HepG2 (cell line): Measurements from ENCODE around the gene FALEC. TPM values are rescaled to one million over a fixed set of nuclear protein-coding genes. Genes with fewer than 3 reads are reported as not detected.

Experiments used
- BRD4 ChIP-seq: sonication (generic); formaldehyde crosslinking; IDR thresholded peaks from 2 replicates; pipeline ENCODE4 v1.4.0; 2020; ENCODE audit warnings: missing genetic modification reagents
- CREM ChIP-seq, 2 experiments: sonication (generic) in 1 of 2; formaldehyde crosslinking in 1 of 2; IDR thresholded peaks; 2 replicates each; pipeline versions ENCODE4 v1.4.0 to v1.6.1; 2016 to 2020; ENCODE audit warnings: antibody characterized with exemption in 1 of 2, mild to moderate bottlenecking in 1 of 2, missing genetic modification reagents in 1 of 2
- FOXO4 ChIP-seq: sonication (generic); formaldehyde crosslinking; conservative IDR thresholded peaks from 2 replicates; pipeline ENCODE4 v1.8.1; 2023; ENCODE audit warnings: missing genetic modification reagents
- GABPA ChIP-seq, 2 experiments: IDR thresholded peaks; 2 replicates each; pipeline ENCODE4 v1.6.1; 2011 to 2016; ENCODE audit warnings: low read depth in 2 of 2, low read length in 1 of 2, missing biosample characterization in 1 of 2, missing genetic modification characterization in 1 of 2
- GPN1 ChIP-seq: sonication (generic); formaldehyde crosslinking; IDR thresholded peaks from 2 replicates; pipeline ENCODE4 v1.5.1; 2020; ENCODE audit warnings: missing genetic modification reagents, borderline replicate concordance
- HNF1A ChIP-seq, 2 experiments: sonication (generic) in 1 of 2; formaldehyde crosslinking in 1 of 2; IDR thresholded peaks; 2 replicates each; pipeline versions ENCODE4 v1.4.0 to v1.6.1; 2016 to 2020; ENCODE audit warnings: borderline replicate concordance in 1 of 2, low read depth in 1 of 2, mild to moderate bottlenecking in 1 of 2, missing genetic modification reagents in 1 of 2
- HNF4G ChIP-seq, 2 experiments: sonication (generic) in 1 of 2; formaldehyde crosslinking in 1 of 2; IDR thresholded peaks; 2 replicates each; pipeline versions ENCODE4 v1.4.0 to v1.6.1; 2011 to 2020; ENCODE audit warnings: borderline replicate concordance in 2 of 2, low read depth in 2 of 2, mild to moderate bottlenecking in 2 of 2, low read length in 1 of 2, missing genetic modification reagents in 1 of 2, moderate library complexity in 1 of 2
- JUN ChIP-seq: sonication (generic); formaldehyde crosslinking; IDR thresholded peaks from 2 replicates; pipeline ENCODE4 v1.4.0; 2020; ENCODE audit warnings: mild to moderate bottlenecking, missing genetic modification reagents
- PATZ1 ChIP-seq: sonication (generic); formaldehyde crosslinking; IDR thresholded peaks from 2 replicates; pipeline ENCODE4 v1.4.0; 2020; ENCODE audit warnings: missing genetic modification reagents
- ZBTB38 ChIP-seq: sonication (generic); formaldehyde crosslinking; IDR thresholded peaks from 2 replicates; pipeline ENCODE4 v1.5.1; 2020; ENCODE audit warnings: mild to moderate bottlenecking, missing genetic modification reagents
- ZNF329 ChIP-seq: sonication (generic); formaldehyde crosslinking; IDR thresholded peaks from 2 replicates; pipeline ENCODE4 v1.9.0; 2021; ENCODE audit warnings: low read depth, mild to moderate bottlenecking, missing genetic modification reagents
- ZNF609 ChIP-seq: sonication (generic); formaldehyde crosslinking; IDR thresholded peaks from 2 replicates; pipeline ENCODE4 v1.4.0; 2020; ENCODE audit warnings: mild to moderate bottlenecking, missing genetic modification reagents, borderline replicate concordance
- ZNF761 ChIP-seq: sonication (generic); formaldehyde crosslinking; conservative IDR thresholded peaks from 2 replicates; pipeline ENCODE4 v1.4.0; 2020; ENCODE audit warnings: mild to moderate bottlenecking, missing genetic modification reagents
- polyA plus RNA-seq, 8 experiments: library from polyadenylated mRNA; depleted of rRNA in 3 of 8; stranded (reverse) in 7 of 8; unstranded in 1 of 8; fragments of >200 nt; fragmentation: Illumina TruSeq in 4 of 8; extraction: Trizol in 4 of 8; gene quantifications; 2 replicates each; pipeline versions ENCODE4 v1.2.1 to v1.2.3, GENCODE V29; 2011 to 2016; ENCODE audit warnings: low read depth in 4 of 8, missing spikeins in 1 of 8, mixed read lengths in 1 of 8; ENCODE audit not compliant: insufficient read depth in 1 of 8
- total RNA-seq, 5 experiments: library from RNA; depleted of rRNA; stranded (reverse); fragments of >200 nt; fragmentation: Illumina TruSeq; extraction: Trizol; gene quantifications; 2 replicates each; pipeline ENCODE4 v1.2.3, GENCODE V29; 2016; ENCODE audit warnings: low read depth in 1 of 5

FALEC gene
- total and polyA plus RNA-seq, 2 of the 13 experiments (the other 11 are each of a cell fraction or from before 2014, with no cell fraction given): 0.33 to 0.71 TPM

- TF ChIP-seq JUN (CRISPR knock-in tag) (no peak), PATZ1 (CRISPR knock-in tag) (peak; percentile 67), HNF1A (IDR thresholded peaks at IDR 0.05; ENCODE audit: low read depth) (no peak), HNF1A (CRISPR knock-in tag; IDR thresholded peaks at IDR 0.05; ENCODE audit: borderline replicate concordance) (no peak), FOXO4 (no peak), CREM (IDR thresholded peaks at IDR 0.05) (no peak), CREM (CRISPR knock-in tag; IDR thresholded peaks at IDR 0.05) (no peak), ZBTB38 (CRISPR knock-in tag) (no peak), HNF4G (IDR thresholded peaks at IDR 0.05; ENCODE audit: borderline replicate concordance, low read depth, low read length) (peak; percentile 21; the same call in 1 of the 2 replicates), HNF4G (CRISPR knock-in tag; IDR thresholded peaks at IDR 0.05; ENCODE audit: borderline replicate concordance, low read depth) (no peak), GABPA (IDR thresholded peaks at IDR 0.05; ENCODE audit: low read depth, low read length) (no peak), GABPA (CRISPR knock-in tag; IDR thresholded peaks at IDR 0.05; ENCODE audit: low read depth) (peak; percentile 66; the same call in 1 of the 2 replicates), ZNF761 (no peak), ZNF329 (CRISPR knock-in tag) (no peak), ZNF609 (CRISPR knock-in tag) (peak; percentile 3; the same call in 1 of the 2 replicates), BRD4 (CRISPR knock-in tag) (no peak), GPN1 (CRISPR knock-in tag) (no peak)
Measured at GRCh38 chr1:150562446-150563339, 47.1 kb downstream of the FALEC start (continued).
